A673 (cell line): ENCODE measurements around the gene ABO. TPM values are rescaled to one million over a fixed set of nuclear protein-coding genes. Genes with fewer than 3 reads are reported as not detected.
"Not testable (repeated sequence)": the region's sequence is repeated elsewhere in the genome, so short reads cannot be mapped to it uniquely, and the experiment has no call there.

ENCODE experiments used
- BruUV-seq: library from RNA; stranded (reverse); fragments of 400-500 nt; replicated peaks from 2 replicates; lab custom pipeline; 2021; lab: Mats Ljungman, UMichigan
- CTCF ChIA-PET: fragments of 300-600 bp; sonication (Branson Sonifier 250); formaldehyde crosslinking; loops from one replicate; lab custom pipeline; 2022; ENCODE audit warnings: antibody characterized with exemption; lab: Charles Lee
- POLR2A ChIA-PET: fragments of 300-600 bp; sonication (Branson Sonifier 250); formaldehyde crosslinking; loops from one replicate; lab custom pipeline; 2022; ENCODE audit warnings: antibody characterized with exemption; ENCODE audit not compliant: low non-redundant PET; lab: Charles Lee
- DNase-seq: peaks from one replicate; pipeline ENCODE4 v3.0.0-alpha.2; 2015; ENCODE audit warnings: low spot score
- H3K27ac ChIP-seq: fragments of 200-600 bp; sonication (generic); 2 replicates; pipeline ENCODE4 v1.5.1; 2016; ENCODE audit warnings: mixed run types, low read depth, mild to moderate bottlenecking, mixed read lengths, antibody characterized with exemption, low read length; ENCODE audit not compliant: poor library complexity, severe bottlenecking
- H3K27me3 ChIP-seq: fragments of 200-600 bp; sonication (generic); replicated peaks from 2 replicates; pipeline ENCODE4 v1.6.1; 2017; ENCODE audit warnings: mixed run types, low read depth, mild to moderate bottlenecking, mixed read lengths, antibody characterized with exemption, low read length; ENCODE audit not compliant: insufficient read depth, poor library complexity
- H3K36me3 ChIP-seq: fragments of 200-600 bp; sonication (generic); 2 replicates; pipeline ENCODE4 v1.6.1; 2016; ENCODE audit warnings: mixed run types, mild to moderate bottlenecking, mixed read lengths, antibody characterized with exemption, low read length; ENCODE audit not compliant: insufficient read depth, poor library complexity, severe bottlenecking
- H3K4me1 ChIP-seq: fragments of 200-600 bp; sonication (generic); 2 replicates; pipeline ENCODE4 v1.6.1; 2017; ENCODE audit warnings: mixed run types, mild to moderate bottlenecking, mixed read lengths, antibody characterized with exemption, low read length; ENCODE audit not compliant: insufficient read depth, poor library complexity, severe bottlenecking
- H3K4me3 ChIP-seq: fragments of 200-600 bp; sonication (generic); 2 replicates; pipeline ENCODE4 v1.5.1; 2016; ENCODE audit warnings: low read depth, mixed run types, mild to moderate bottlenecking, mixed read lengths, low read length; ENCODE audit not compliant: poor library complexity, severe bottlenecking
- H3K9me3 ChIP-seq: fragments of 200-600 bp; sonication (generic); 2 replicates; pipeline ENCODE4 v1.6.1; 2016; ENCODE audit warnings: mixed run types, low read depth, mild to moderate bottlenecking, mixed read lengths, antibody characterized with exemption, low read length; ENCODE audit not compliant: poor library complexity, severe bottlenecking
- CTCF ChIP-seq: fragments of 300-800, 200-600 bp; sonication (generic); conservative IDR thresholded peaks from 2 replicates; pipeline ENCODE4 v1.5.1; 2017; ENCODE audit warnings: low read depth, mild to moderate bottlenecking, antibody characterized with exemption, low read length, moderate library complexity, mixed read lengths
- EZH2 ChIP-seq: fragments of 200-600 bp; sonication (generic); IDR thresholded peaks from 2 replicates; pipeline ENCODE4 v1.6.1; 2017; ENCODE audit warnings: borderline replicate concordance, low read depth, mild to moderate bottlenecking, mixed read lengths, antibody characterized with exemption, low read length; ENCODE audit not compliant: poor library complexity, severe bottlenecking
- intact Hi-C: fragments of 100-400 bp; cut with micrococcal nuclease; formaldehyde crosslinking; loops from one replicate; pipeline ENCODE4 v1.10.0; 2022; ENCODE audit not compliant: unreplicated experiment
- total RNA-seq: library from RNA; stranded (reverse); gene quantifications from 2 replicates; pipeline ENCODE4 v1.2.3, GENCODE V29; 2021

The ABO gene
- total RNA-seq, 1 experiment from 2014 or later = not detected

GRCh38 chr9:133237035-133237731 is 37.8 kb downstream of the ABO start:
- H3K36me3 ChIP-seq = no peaks in the 10 kb centered on the region
- H3K27ac ChIP-seq = no peak overlapping the region
- no peak for DNase-seq
- no peaks in the 10 kb centered on the region for H3K27me3 ChIP-seq
- intact Hi-C loops = no loop called here
- no peak for TF ChIP-seq CTCF
- no peak for TF ChIP-seq EZH2
- no peak overlapping the region for H3K4me3 ChIP-seq
- peaks cover 3% of the 10 kb centered on the region for H3K4me1 ChIP-seq
- POLR2A ChIA-PET = no interaction called here
- no peaks in the 10 kb centered on the region for H3K9me3 ChIP-seq
- BruUV-seq = no TSS peak
- CTCF ChIA-PET = no interaction called here

- H3K36me3 ChIP-seq, DNase-seq, H3K9me3 ChIP-seq, H3K4me1 ChIP-seq, CTCF ChIA-PET, intact Hi-C loops, H3K27me3 ChIP-seq, H3K27ac ChIP-seq, BruUV-seq, H3K4me3 ChIP-seq, POLR2A ChIA-PET: not testable (repeated sequence)
Observed at GRCh38 chr9:133236291-133237034, 38.5 kb downstream of the ABO start.

GRCh38 chr9:133235549-133236222 is 39.3 kb downstream of the ABO start:
- POLR2A ChIA-PET = no interaction called here
- no TSS peak for BruUV-seq

More at GRCh38 chr9:133235549-133236222, 39.3 kb downstream of the ABO start:
- H3K36me3 ChIP-seq = no peaks in the 10 kb centered on the region
- H3K27ac ChIP-seq = no peak overlapping the region
- TF ChIP-seq EZH2 (no peak), CTCF (no peak)
- no peak overlapping the region for H3K4me3 ChIP-seq
- no peaks in the 10 kb centered on the region for H3K27me3 ChIP-seq
- DNase-seq = no peak
- intact Hi-C loops = no loop called here
- CTCF ChIA-PET = interaction anchor here (0.6 kb wide), 1 partner anchor 50 kb away, joined by 4 read pairs; no protein-coding TSS in a partner anchor
- H3K4me1 ChIP-seq = peaks cover 3% of the 10 kb centered on the region
- no peaks in the 10 kb centered on the region for H3K9me3 ChIP-seq
